Gastroesophageal sphincter (tissue), 4 donors: ENCODE results near the gene C9orf50. TPM values are rescaled to one million over a fixed set of nuclear protein-coding genes. Genes with fewer than 3 reads are reported as not detected.

ENCODE experiments used
- ATAC-seq: fragments of 150-250 bp; one replicate; pipeline ENCODE4 v1.9.1; 2016; ENCODE audit warnings: mild to moderate bottlenecking, moderate library complexity
- H3K27ac ChIP-seq, 4 donors: fragments of 200-600 bp; sonication (generic) in 3 of 4; 1 replicate in 3 of 4; 2 replicates in 1 of 4; pipeline ENCODE4 v1.5.1; 2016 to 2019
- H3K27me3 ChIP-seq: fragments of 200-600 bp; sonication (generic); one replicate; pipeline ENCODE4 v1.5.1; 2019
- H3K36me3 ChIP-seq, 2 donors: fragments of 200-600 bp; sonication (generic); one replicate each; pipeline ENCODE4 v1.5.1; 2019; ENCODE audit warnings: control low read depth in 1 of 2
- H3K4me1 ChIP-seq, 3 donors: fragments of 200-600 bp; sonication (generic); 1 replicate in 2 of 3; 2 replicates in 1 of 3; pipeline ENCODE4 v1.5.1; 2016 to 2019; ENCODE audit warnings: control low read depth in 2 of 3
- H3K4me3 ChIP-seq, 2 donors: fragments of 200-600 bp; sonication (generic); one replicate each; pipeline ENCODE4 v1.5.1; 2019; ENCODE audit warnings: mild to moderate bottlenecking in 1 of 2, moderate library complexity in 1 of 2
- H3K9me3 ChIP-seq, 3 donors: fragments of 200-600 bp; sonication (generic); one replicate each; pipeline ENCODE4 v1.5.1; 2017 to 2019; ENCODE audit warnings: control low read depth in 2 of 3
- CTCF ChIP-seq, 4 experiments: fragments of 200-600 bp in 2 of 4; fragments of 450-650 bp in 2 of 4; sonication (generic) in 1 of 4; IDR thresholded peaks; one replicate each; pipeline ENCODE4 v1.5.1; 2017 to 2019; ENCODE audit warnings: antibody characterized with exemption in 4 of 4, mild to moderate bottlenecking in 2 of 4, moderate library complexity in 2 of 4
- EP300 ChIP-seq: sonication (generic); formaldehyde crosslinking; IDR thresholded peaks from one replicate; pipeline ENCODE4 v1.6.1; 2017; ENCODE audit warnings: antibody characterized with exemption, mild to moderate bottlenecking
- POLR2A ChIP-seq, 2 donors: fragments of 450-650 bp; IDR thresholded peaks; one replicate each; pipeline ENCODE4 v1.6.1; 2017; ENCODE audit warnings: antibody characterized with exemption in 2 of 2, mild to moderate bottlenecking in 2 of 2, moderate library complexity in 1 of 2
- POLR2AphosphoS5 ChIP-seq: sonication (generic); formaldehyde crosslinking; IDR thresholded peaks from one replicate; pipeline ENCODE4 v1.6.1; 2017; ENCODE audit warnings: antibody characterized with exemption
- WGBS, 2 donors: methylation state at CpG; one replicate each; pipeline ENCODE4 v1.1.5; 2018; ENCODE audit warnings: low coverage in 1 of 2; 5-methylcytosine and 5-hydroxymethylcytosine counted together
- total RNA-seq, 4 donors: library from RNA; depleted of rRNA; stranded (reverse); fragments of >200 nt; gene quantifications; one replicate each; pipeline ENCODE4 v1.1.0, GENCODE V29; 2016

C9orf50 gene
- total RNA-seq, 4 donors from 2014 or later = 0.27 TPM; not detected in 3

- no peaks in the 10 kb centered on the region for H3K9me3 ChIP-seq
- no peak overlapping the region for H3K4me3 ChIP-seq
- H3K36me3 ChIP-seq = peaks cover 0 to 68% of the 10 kb centered on the region in 2 donors
- no peaks in the 10 kb centered on the region for H3K27me3 ChIP-seq
- 83% methylated on average over 1 of the region's 13 CpGs; no CpG with 5 or more reads in 1 of the 2 donors for WGBS, 2 donors
- TF ChIP-seq EP300 = no peak
- no peak for TF ChIP-seq CTCF (IDR thresholded peaks at IDR 0.05)
- no peak for TF ChIP-seq POLR2AphosphoS5
- TF ChIP-seq POLR2A (IDR thresholded peaks at IDR 0.05) = no peak
- H3K27ac ChIP-seq = no peak overlapping the region
- H3K4me1 ChIP-seq = peaks cover 0 to 53% (median 15%) of the 10 kb centered on the region in 3 donors
- ATAC-seq = no peak
Measured at GRCh38 chr9:129633848-129634247, 12.9 kb upstream of the C9orf50 start.

- H3K4me1 ChIP-seq = peaks cover 0 to 58% (median 21%) of the 10 kb centered on the region in 3 donors
- H3K36me3 ChIP-seq = peaks cover 0 to 62% of the 10 kb centered on the region in 2 donors
- no peak for ATAC-seq
- no peak overlapping the region for H3K4me3 ChIP-seq
- TF ChIP-seq CTCF (IDR thresholded peaks at IDR 0.05) (no peak), POLR2A (IDR thresholded peaks at IDR 0.05) (no peak), POLR2AphosphoS5 (no peak), EP300 (no peak)
- 90 to 100% methylated on average over 4 of the region's 4 CpGs for WGBS, 2 donors
- no peaks in the 10 kb centered on the region for H3K27me3 ChIP-seq
- H3K27ac ChIP-seq = no peak overlapping the region
- no peaks in the 10 kb centered on the region for H3K9me3 ChIP-seq
Measured at GRCh38 chr9:129633207-129633606, 12.3 kb upstream of the C9orf50 start.

GRCh38 chr9:129632460-129632859, 11.6 kb upstream of the C9orf50 start:
- peak overlapping the region in 1 of 4 donors; percentile 31 for H3K27ac ChIP-seq
- H3K4me1 ChIP-seq = peaks cover 0 to 65% (median 29%) of the 10 kb centered on the region in 3 donors
- H3K27me3 ChIP-seq = no peaks in the 10 kb centered on the region
- H3K9me3 ChIP-seq = no peaks in the 10 kb centered on the region
- TF ChIP-seq POLR2A (IDR thresholded peaks at IDR 0.05) (no peak), CTCF (IDR thresholded peaks at IDR 0.05) (no peak), EP300 (no peak), POLR2AphosphoS5 (no peak)
- peaks cover 0 to 54% of the 10 kb centered on the region in 2 donors for H3K36me3 ChIP-seq
- ATAC-seq = no peak
- H3K4me3 ChIP-seq = no peak overlapping the region
- WGBS, 2 donors = 40% methylated on average over 2 of the region's 13 CpGs; no CpG with 5 or more reads in 1 of the 2 donors

- H3K27ac ChIP-seq = no peak overlapping the region
- TF ChIP-seq EP300 (no peak), POLR2A (IDR thresholded peaks at IDR 0.05) (no peak), POLR2AphosphoS5 (no peak), CTCF (IDR thresholded peaks at IDR 0.05) (no peak)
Measured at GRCh38 chr9:129631674-129632129, 10.8 kb upstream of the C9orf50 start.

GRCh38 chr9:129630967-129631673, 10.2 kb upstream of the C9orf50 start:
- Histone ChIP-seq H3K4me3 (no peak overlapping the region), H3K27me3 (no peaks in the 10 kb centered on the region), H3K4me1 (peaks cover 0 to 70% (median 37%) of the 10 kb centered on the region in 3 donors), H3K9me3 (no peaks in the 10 kb centered on the region), H3K36me3 (peaks cover 0 to 41% of the 10 kb centered on the region in 2 donors), H3K27ac (peak overlapping the region in 3 of 4 donors; percentile 1 to 24 (median 9))
- WGBS, 2 donors = 58 to 78% methylated on average over 6 to 8 of the region's 21 CpGs
- TF ChIP-seq POLR2A (IDR thresholded peaks at IDR 0.05) (no peak), EP300 (no peak), POLR2AphosphoS5 (no peak), CTCF (IDR thresholded peaks at IDR 0.05) (no peak)
- no peak for ATAC-seq

More at GRCh38 chr9:129631674-129632129, 10.8 kb upstream of the C9orf50 start:
- H3K4me3 ChIP-seq = no peak overlapping the region
- H3K36me3 ChIP-seq = peaks cover 0 to 47% of the 10 kb centered on the region in 2 donors
- no peaks in the 10 kb centered on the region for H3K9me3 ChIP-seq
- ATAC-seq = no peak
- 70 to 89% methylated on average over 3 to 6 of the region's 19 CpGs for WGBS, 2 donors
- H3K4me1 ChIP-seq = peaks cover 0 to 66% (median 36%) of the 10 kb centered on the region in 3 donors
- no peaks in the 10 kb centered on the region for H3K27me3 ChIP-seq
